ENCODE data around the gene BRAF.
A peak's percentile ranks its signal among the peaks of the same experiment; 100 is the strongest.
"Not testable (repeated sequence)": the region's sequence is repeated elsewhere in the genome, so short reads cannot be mapped to it uniquely, and the experiment has no call there.

BRAF gene

DNA sequence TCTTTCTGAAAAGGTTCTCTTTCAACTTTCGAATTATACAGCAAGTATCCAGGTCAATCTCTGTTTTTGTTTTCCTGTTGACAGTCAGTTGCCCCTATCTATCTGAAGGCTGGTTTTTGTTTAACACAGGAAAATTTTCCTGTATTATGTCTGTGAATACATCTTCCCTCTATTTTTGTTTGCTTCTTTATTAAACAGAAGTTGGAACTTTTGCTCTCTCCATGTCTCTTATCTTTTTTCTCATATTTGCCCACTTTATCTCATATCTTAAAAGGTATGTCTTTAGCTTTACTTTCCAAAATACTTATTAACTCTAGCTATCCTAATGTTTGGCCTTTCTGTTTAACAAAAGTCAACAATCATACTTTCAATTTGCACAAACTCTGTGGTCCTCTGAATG lies 95.0 kb downstream of the BRAF start:
- DNase-seq (ENCODE audit: low read depth in 2 of 2) = no peak
- TF ChIP-seq, protein P1, sequence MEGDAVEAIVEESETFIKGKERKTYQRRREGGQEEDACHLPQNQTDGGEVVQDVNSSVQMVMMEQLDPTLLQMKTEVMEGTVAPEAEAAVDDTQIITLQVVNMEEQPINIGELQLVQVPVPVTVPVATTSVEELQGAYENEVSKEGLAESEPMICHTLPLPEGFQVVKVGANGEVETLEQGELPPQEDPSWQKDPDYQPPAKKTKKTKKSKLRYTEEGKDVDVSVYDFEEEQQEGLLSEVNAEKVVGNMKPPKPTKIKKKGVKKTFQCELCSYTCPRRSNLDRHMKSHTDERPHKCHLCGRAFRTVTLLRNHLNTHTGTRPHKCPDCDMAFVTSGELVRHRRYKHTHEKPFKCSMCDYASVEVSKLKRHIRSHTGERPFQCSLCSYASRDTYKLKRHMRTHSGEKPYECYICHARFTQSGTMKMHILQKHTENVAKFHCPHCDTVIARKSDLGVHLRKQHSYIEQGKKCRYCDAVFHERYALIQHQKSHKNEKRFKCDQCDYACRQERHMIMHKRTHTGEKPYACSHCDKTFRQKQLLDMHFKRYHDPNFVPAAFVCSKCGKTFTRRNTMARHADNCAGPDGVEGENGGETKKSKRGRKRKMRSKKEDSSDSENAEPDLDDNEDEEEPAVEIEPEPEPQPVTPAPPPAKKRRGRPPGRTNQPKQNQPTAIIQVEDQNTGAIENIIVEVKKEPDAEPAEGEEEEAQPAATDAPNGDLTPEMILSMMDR (IDR thresholded peaks at IDR 0.05; ENCODE audit: low read depth, low read length) = no peak

DNA sequence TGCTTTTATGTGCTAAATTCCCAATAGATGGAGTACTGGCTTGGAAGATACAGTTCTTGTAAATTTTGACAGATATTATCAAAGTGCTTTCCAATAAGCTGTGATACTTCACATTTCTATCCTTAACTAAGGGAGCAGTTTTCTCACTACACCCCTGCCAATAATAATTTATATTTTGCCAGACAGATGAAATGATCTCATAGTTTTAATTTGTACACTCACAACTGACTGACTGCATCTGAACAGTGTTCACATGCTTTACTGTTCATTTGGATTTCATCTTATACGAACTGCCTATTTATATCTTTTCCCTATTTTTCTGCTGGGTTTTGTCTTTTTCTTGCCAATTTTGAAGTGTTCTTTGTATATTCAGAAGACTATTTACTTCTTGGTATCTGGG lies 96.0 kb downstream of the BRAF start:
- DNase-seq (ENCODE audit: low read depth in 2 of 2) = no peak
- no peak overlapping the region for H3K4me3 ChIP-seq (replicated peaks in 1 of 2; ENCODE audit: low read depth in 2 of 2, low read length in 2 of 2)
- TF ChIP-seq, protein P1 (IDR thresholded peaks at IDR 0.05; ENCODE audit: low read depth, low read length) = no peak

More for the DNA sequence above, 95.0 kb downstream of the BRAF start:
- no peak overlapping the region for H3K4me3 ChIP-seq (replicated peaks in 1 of 2; ENCODE audit: low read depth in 2 of 2, low read length in 2 of 2)

DNA sequence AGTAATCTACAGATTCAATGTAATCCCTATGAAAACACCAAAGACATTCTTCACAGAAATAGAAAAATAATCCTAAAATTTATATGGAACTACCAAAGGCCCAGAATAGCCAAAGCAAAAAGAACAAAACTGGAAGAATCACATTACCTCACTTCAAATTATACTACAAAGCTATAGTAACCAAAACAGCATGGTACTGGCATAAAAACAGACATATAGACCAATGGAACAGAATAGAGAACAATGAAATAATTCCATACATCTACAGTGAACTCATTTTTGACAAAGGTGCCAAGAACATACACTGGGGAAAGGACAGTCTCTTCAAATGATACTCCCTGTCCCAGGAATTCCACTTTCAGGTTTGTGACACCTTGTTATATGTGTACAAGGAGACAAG lies 107.3 kb downstream of the BRAF start:
- DNase-seq (ENCODE audit: low read depth in 2 of 2); H3K4me3 ChIP-seq (replicated peaks in 1 of 2; ENCODE audit: low read depth in 2 of 2, low read length in 2 of 2): not testable (repeated sequence)

DNA sequence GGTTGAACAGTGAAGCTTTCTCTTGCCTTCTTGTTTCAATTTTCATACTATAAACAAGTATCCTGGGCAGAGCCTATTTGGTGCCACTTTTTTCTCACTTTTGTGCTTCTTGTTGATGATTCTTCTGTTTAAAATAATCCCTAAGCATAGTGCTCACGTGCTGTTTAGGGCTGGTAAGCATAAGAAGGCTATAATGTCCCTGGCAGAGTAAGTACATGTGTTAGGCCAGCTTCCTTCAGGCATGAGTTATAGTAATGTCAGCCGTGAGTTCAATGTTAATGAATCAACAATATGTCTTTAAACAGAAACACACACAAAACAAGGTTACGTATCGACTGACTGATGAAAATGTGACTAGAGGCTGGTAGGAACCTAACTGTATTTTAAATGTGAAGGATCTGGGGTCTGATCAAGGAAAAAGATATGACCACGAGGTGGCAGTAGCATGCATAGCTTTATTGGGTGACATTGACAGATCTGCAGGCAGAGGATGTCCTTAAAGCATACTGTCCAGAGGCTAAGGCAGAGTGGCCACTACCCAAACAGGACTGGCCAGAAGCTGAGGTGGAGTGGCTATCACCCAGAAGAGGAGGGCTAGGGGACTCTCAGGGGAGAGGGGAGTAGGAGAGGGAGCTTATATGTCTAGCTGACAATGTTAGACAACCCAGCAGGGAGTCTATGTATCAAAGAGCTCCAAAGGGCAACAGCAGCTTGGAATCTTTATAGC lies 113.7 kb downstream of the BRAF start:
- DNase-seq (ENCODE audit: low read depth in 2 of 2) = peak; percentile 75 to 84
- TF ChIP-seq, protein P1 (IDR thresholded peaks at IDR 0.05; ENCODE audit: low read depth, low read length) = peak; percentile 66
- H3K4me3 ChIP-seq (replicated peaks in 1 of 2; ENCODE audit: low read depth in 2 of 2, low read length in 2 of 2) = no peak overlapping the region

DNA sequence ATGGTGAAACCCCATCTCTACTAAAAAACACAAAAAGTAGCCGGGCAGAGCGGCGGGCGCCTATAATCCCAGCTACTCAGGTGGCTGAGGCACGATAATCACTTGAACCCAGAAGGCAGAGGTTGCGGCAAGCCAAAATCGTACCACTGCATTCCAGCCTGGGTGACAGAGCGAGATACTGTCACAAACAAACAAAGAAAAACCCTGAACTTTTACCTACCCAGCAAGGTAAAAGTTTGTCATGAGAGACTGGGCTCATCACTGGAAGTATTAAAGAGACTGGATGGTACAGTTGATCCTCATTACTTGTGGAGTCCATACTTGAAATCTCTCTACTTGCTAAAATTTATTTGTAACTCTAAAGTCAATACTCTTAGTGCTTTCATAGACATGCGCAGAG lies 114.3 kb downstream of the BRAF start:
- no peak overlapping the region for H3K4me3 ChIP-seq (replicated peaks in 1 of 2; ENCODE audit: low read depth in 2 of 2, low read length in 2 of 2)
- TF ChIP-seq, protein P1 (IDR thresholded peaks at IDR 0.05; ENCODE audit: low read depth, low read length) = no peak
- no peak for DNase-seq (ENCODE audit: low read depth in 2 of 2)

DNA sequence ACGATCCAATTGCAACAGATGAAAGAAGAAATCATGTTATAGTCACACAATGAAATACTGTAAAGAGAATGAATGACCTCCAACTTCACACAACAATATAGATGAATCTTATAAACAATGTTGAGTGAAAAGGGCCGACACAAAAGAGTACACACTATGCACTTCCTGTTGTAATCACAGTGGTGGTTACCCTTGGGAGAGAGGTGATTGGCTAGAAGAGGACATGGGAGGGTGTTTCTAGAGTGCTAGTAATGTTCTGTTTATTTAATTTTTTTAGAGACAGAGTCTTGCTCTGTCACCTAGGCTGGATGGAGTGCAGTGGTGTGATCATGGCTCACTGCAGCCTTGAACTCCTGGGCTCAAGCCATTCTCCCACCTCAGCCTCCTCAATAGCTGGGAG lies 145.8 kb downstream of the BRAF start:
- DNase-seq (ENCODE audit: low read depth in 2 of 2) = no peak
- H3K4me3 ChIP-seq (replicated peaks in 1 of 2; ENCODE audit: low read depth in 2 of 2, low read length in 2 of 2) = no peak overlapping the region
- TF ChIP-seq, protein P1 (IDR thresholded peaks at IDR 0.05; ENCODE audit: low read depth, low read length) = no peak

DNA sequence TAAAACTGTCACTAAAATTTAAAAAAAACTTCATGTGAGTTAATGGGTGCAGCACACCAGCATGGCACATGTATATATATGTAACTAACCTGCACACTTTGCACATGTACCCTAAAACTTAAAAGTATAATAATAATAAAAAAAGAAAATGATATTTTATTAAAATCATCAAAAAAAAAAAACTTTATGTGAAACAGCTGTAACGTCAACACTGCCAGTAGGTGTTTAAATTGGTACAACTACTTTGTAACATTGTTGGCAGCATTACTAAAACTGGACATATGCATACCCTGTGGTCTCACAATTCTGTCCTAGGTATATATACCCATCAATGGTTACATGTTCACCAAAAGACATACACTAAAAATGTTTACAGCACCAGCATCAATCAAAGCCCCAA lies 146.2 kb downstream of the BRAF start:
- no peak overlapping the region for H3K4me3 ChIP-seq (replicated peaks in 1 of 2; ENCODE audit: low read depth in 2 of 2, low read length in 2 of 2)
- TF ChIP-seq, protein P1 (IDR thresholded peaks at IDR 0.05; ENCODE audit: low read depth, low read length) = no peak
- DNase-seq (ENCODE audit: low read depth in 2 of 2) = no peak
